Endothelial cell of umbilical vein (primary cell): Measurements from ENCODE around the gene POLR2E. TPM values are rescaled to one million over a fixed set of nuclear protein-coding genes. Genes with fewer than 3 reads are reported as not detected.

Experiments used
- BruUV-seq: library from RNA; stranded (reverse); fragments of 400-500 nt; replicated peaks from 2 replicates; lab custom pipeline; 2021; lab: Mats Ljungman, UMichigan
- CTCF ChIA-PET: fragments of 300-600, 350-600 bp; sonication (Branson Sonifier 250); formaldehyde crosslinking; loops from one replicate; lab custom pipeline; 2021; ENCODE audit warnings: antibody characterized with exemption, inconsistent platforms; lab: Charles Lee
- POLR2A ChIA-PET: fragments of 300-600, 350-600 bp; sonication (Branson Sonifier 250); formaldehyde crosslinking; loops from one replicate; lab custom pipeline; 2021; ENCODE audit warnings: antibody characterized with exemption, inconsistent platforms; lab: Charles Lee
- DNase-seq: peaks from one replicate; pipeline ENCODE4 v3.0.0-alpha.2; 2011; ENCODE audit warnings: low read depth, low spot score
- FAIRE-seq: peaks from 2 replicates; lab custom pipeline; 2011; peaks lifted over from hg19 to GRCh38; lab: Jason Lieb, UNC
- H2AFZ ChIP-seq: 2 replicates; pipeline ENCODE4 v1.6.0; 2012; ENCODE audit warnings: low read depth, low read length, control low read depth, inconsistent platforms
- H3K27ac ChIP-seq: 2 replicates; pipeline ENCODE4 v1.5.1; 2011; ENCODE audit warnings: low read depth, mild to moderate bottlenecking, control low read depth, low read length, moderate library complexity; ENCODE audit not compliant: insufficient read depth
- H3K27me3 ChIP-seq, 2 experiments: 2 replicates each; pipeline versions ENCODE4 v1.6.0 to v1.6.1; 2011; ENCODE audit warnings: low read length in 2 of 2, mixed read lengths in 1 of 2; ENCODE audit not compliant: control insufficient read depth in 2 of 2, insufficient read depth in 2 of 2
- H3K36me3 ChIP-seq, 2 experiments: 2 replicates in 1 of 2; 3 replicates in 1 of 2; pipeline ENCODE4 v1.5.1; 2011; ENCODE audit warnings: low read length in 2 of 2, mild to moderate bottlenecking in 1 of 2, moderate library complexity in 1 of 2; ENCODE audit not compliant: control insufficient read depth in 2 of 2, insufficient read depth in 2 of 2; ENCODE audit errors: extremely low read depth in 1 of 2
- H3K4me1 ChIP-seq: 3 replicates; pipeline ENCODE4 v1.5.1; 2011; ENCODE audit warnings: mild to moderate bottlenecking, low read length; ENCODE audit not compliant: control insufficient read depth, insufficient read depth; ENCODE audit errors: extremely low read depth
- H3K4me2 ChIP-seq: 2 replicates; pipeline ENCODE4 v1.6.1; 2011; ENCODE audit warnings: low read length, control low read depth, mixed read lengths; ENCODE audit not compliant: insufficient read depth
- H3K4me3 ChIP-seq, 3 experiments: fragments of 200-600 bp in 1 of 3; sonication (generic), shearing (Covaris generic) in 1 of 3; replicated peaks in 1 of 3; 2 replicates each; pipeline ENCODE4 v1.5.1; 2011 to 2016; ENCODE audit warnings: control low read depth in 3 of 3, low read length in 3 of 3, mild to moderate bottlenecking in 2 of 3, inconsistent platforms in 1 of 3, low read depth in 1 of 3, moderate library complexity in 1 of 3; ENCODE audit not compliant: insufficient read depth in 1 of 3
- H3K79me2 ChIP-seq: 2 replicates; pipeline ENCODE4 v1.6.0; 2012; ENCODE audit warnings: low read length, inconsistent platforms; ENCODE audit not compliant: control insufficient read depth, insufficient read depth
- H3K9ac ChIP-seq: replicated peaks from 2 replicates; pipeline ENCODE3; 2011; ENCODE audit warnings: low read length, control low read depth; ENCODE audit not compliant: insufficient read depth; ENCODE audit errors: extremely low read depth
- H3K9me1 ChIP-seq: replicated peaks from 3 replicates; pipeline ENCODE4 v1.6.0; 2011; ENCODE audit warnings: mild to moderate bottlenecking, low read length; ENCODE audit not compliant: control insufficient read depth, insufficient read depth; ENCODE audit errors: extremely low read depth
- H3K9me3 ChIP-seq: replicated peaks from 2 replicates; pipeline ENCODE4 v1.5.1; 2012; ENCODE audit warnings: low read length, inconsistent platforms; ENCODE audit not compliant: control insufficient read depth, insufficient read depth
- H4K20me1 ChIP-seq: replicated peaks from 2 replicates; pipeline ENCODE3; 2011; ENCODE audit warnings: mild to moderate bottlenecking, low read length; ENCODE audit not compliant: control insufficient read depth, insufficient read depth; ENCODE audit errors: extremely low read depth
- EZH2 ChIP-seq: IDR thresholded peaks from 2 replicates; pipeline ENCODE4 v1.6.1; 2012; ENCODE audit warnings: borderline replicate concordance, low read depth, mild to moderate bottlenecking, moderate library complexity, low read length, inconsistent platforms; ENCODE audit not compliant: severe bottlenecking
- FOS ChIP-seq: IDR thresholded peaks from 2 replicates; pipeline ENCODE4 v1.6.1; 2011; ENCODE audit warnings: mild to moderate bottlenecking, low read length, moderate library complexity, borderline replicate concordance; ENCODE audit not compliant: insufficient read depth
- GATA2 ChIP-seq: IDR thresholded peaks from 2 replicates; pipeline ENCODE4 v1.7.0; 2011; ENCODE audit warnings: low read depth, mild to moderate bottlenecking, moderate library complexity, mixed read lengths, low read length; ENCODE audit not compliant: insufficient read length, insufficient read depth
- MYC ChIP-seq: IDR thresholded peaks from one replicate; pipeline ENCODE4 v1.6.1; 2011; ENCODE audit warnings: mild to moderate bottlenecking, low read depth, low read length
- POLR2A ChIP-seq: IDR thresholded peaks from 2 replicates; pipeline ENCODE4 v1.6.1; 2012; ENCODE audit warnings: low read depth, mild to moderate bottlenecking, control low read depth, low read length
- dilution Hi-C: fragments of 300-500 bp; cut with MboI; formaldehyde crosslinking; loops from one replicate; pipeline ENCODE4 v1.15.0; 2019; ENCODE audit warnings: low sequenced_read_pairs; ENCODE audit not compliant: extremely low pct_ligation_motif_present
- intact Hi-C: fragments of 100-400 bp; cut with micrococcal nuclease; formaldehyde crosslinking; loops from one replicate; pipeline ENCODE4 v1.10.0; 2022
- polyA plus RNA-seq, 4 experiments: library from polyadenylated mRNA; depleted of rRNA in 3 of 4; stranded (reverse) in 3 of 4; unstranded in 1 of 4; fragments of >200 nt; gene quantifications; 2 replicates each; pipeline versions ENCODE4 v1.2.1 to v1.2.3, GENCODE V29; 2011 to 2012; ENCODE audit warnings: missing spikeins in 1 of 4
- total RNA-seq: library from RNA; stranded (reverse); gene quantifications from 2 replicates; pipeline ENCODE4 v1.2.3, GENCODE V29; 2021
- TF ChIP-seq, protein P1 (sequence below), 2 donors: IDR thresholded peaks; 1 replicate in 1 of 2; 2 replicates in 1 of 2; pipeline ENCODE4 v1.5.1; 2011; ENCODE audit warnings: low read length in 2 of 2, mild to moderate bottlenecking in 2 of 2, moderate library complexity in 2 of 2, control low read depth in 1 of 2, inconsistent platforms in 1 of 2, low read depth in 1 of 2; ENCODE audit not compliant: insufficient read depth in 1 of 2; ENCODE audit errors: extremely low read depth in 1 of 2
- TF ChIP-seq, protein P2 (sequence below): IDR thresholded peaks from 2 replicates; pipeline ENCODE4 v1.6.1; 2011; ENCODE audit not compliant: insufficient read depth, insufficient read length

Gene POLR2E
- total and polyA plus RNA-seq, 2 donors (not counting 3 experiments of a cell fraction or from before 2014, with no cell fraction given): 272 to 344 TPM

DNA sequence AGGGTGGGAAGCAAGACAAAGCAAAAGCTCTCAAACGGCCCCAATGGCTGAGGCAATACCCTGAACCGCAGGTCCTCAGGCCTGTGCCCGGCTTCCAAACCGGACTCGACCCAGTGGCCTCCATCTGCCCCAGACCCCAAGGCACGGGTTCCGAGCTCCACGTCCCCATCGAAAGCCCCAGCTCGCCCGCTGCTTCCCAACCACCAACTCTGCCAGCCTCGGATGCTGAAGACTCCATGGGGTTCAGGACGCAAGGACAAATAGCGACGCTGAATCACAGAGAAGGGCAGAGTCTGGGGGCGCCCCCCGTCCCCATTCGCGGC lies 559 bp downstream of the POLR2E start:
- H3K27me3 ChIP-seq: no peaks in the 10 kb centered on the region
- no peaks in the 10 kb centered on the region for H3K9me1 ChIP-seq
- dilution Hi-C loops (no loop called here), intact Hi-C loops (loop anchor here (2.0 kb wide), 2 partner anchors 28 to 54 kb away; partner anchors contain the start of genes ABCA7 and ARHGAP45)
- ChIA-PET CTCF (interaction anchor here (1.9 kb wide), 1 partner anchor 30 kb away, joined by 6 read pairs; no protein-coding TSS in a partner anchor), POLR2A (no interaction called here)
- H3K9ac ChIP-seq: peak overlapping the region; percentile 85
- TF ChIP-seq MYC (no peak), GATA2 (no peak), EZH2 (no peak), POLR2A (no peak), FOS (no peak)
- TF ChIP-seq, protein P1, sequence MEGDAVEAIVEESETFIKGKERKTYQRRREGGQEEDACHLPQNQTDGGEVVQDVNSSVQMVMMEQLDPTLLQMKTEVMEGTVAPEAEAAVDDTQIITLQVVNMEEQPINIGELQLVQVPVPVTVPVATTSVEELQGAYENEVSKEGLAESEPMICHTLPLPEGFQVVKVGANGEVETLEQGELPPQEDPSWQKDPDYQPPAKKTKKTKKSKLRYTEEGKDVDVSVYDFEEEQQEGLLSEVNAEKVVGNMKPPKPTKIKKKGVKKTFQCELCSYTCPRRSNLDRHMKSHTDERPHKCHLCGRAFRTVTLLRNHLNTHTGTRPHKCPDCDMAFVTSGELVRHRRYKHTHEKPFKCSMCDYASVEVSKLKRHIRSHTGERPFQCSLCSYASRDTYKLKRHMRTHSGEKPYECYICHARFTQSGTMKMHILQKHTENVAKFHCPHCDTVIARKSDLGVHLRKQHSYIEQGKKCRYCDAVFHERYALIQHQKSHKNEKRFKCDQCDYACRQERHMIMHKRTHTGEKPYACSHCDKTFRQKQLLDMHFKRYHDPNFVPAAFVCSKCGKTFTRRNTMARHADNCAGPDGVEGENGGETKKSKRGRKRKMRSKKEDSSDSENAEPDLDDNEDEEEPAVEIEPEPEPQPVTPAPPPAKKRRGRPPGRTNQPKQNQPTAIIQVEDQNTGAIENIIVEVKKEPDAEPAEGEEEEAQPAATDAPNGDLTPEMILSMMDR (IDR thresholded peaks at IDR 0.05; ENCODE audit: extremely low read depth in 1 of 2, insufficient read depth in 1 of 2, low read depth in 1 of 2, low read length in 2 of 2): no peak
- TF ChIP-seq, protein P2, sequence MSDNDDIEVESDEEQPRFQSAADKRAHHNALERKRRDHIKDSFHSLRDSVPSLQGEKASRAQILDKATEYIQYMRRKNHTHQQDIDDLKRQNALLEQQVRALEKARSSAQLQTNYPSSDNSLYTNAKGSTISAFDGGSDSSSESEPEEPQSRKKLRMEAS: no peak
- H4K20me1 ChIP-seq: no peaks in the 10 kb centered on the region
- peaks cover 22% of the 10 kb centered on the region for H3K79me2 ChIP-seq
- H3K4me2 ChIP-seq: peak overlapping the region; percentile 85
- H2AFZ ChIP-seq: no peak overlapping the region
- no TSS peak for BruUV-seq
- peaks cover 10% of the 10 kb centered on the region for H3K4me1 ChIP-seq
- FAIRE-seq (no peak), DNase-seq (no peak)
- H3K9me3 ChIP-seq: no peaks in the 10 kb centered on the region
- H3K36me3 ChIP-seq: peaks cover 0 to 12% of the 10 kb centered on the region in 2 experiments
- H3K4me3 ChIP-seq: peak overlapping the region; percentile 82 to 93 (median 87)
- H3K27ac ChIP-seq: peak overlapping the region; percentile 25
